Measurements from ENCODE around the gene PGAP3.

The PGAP3 gene

DNA sequence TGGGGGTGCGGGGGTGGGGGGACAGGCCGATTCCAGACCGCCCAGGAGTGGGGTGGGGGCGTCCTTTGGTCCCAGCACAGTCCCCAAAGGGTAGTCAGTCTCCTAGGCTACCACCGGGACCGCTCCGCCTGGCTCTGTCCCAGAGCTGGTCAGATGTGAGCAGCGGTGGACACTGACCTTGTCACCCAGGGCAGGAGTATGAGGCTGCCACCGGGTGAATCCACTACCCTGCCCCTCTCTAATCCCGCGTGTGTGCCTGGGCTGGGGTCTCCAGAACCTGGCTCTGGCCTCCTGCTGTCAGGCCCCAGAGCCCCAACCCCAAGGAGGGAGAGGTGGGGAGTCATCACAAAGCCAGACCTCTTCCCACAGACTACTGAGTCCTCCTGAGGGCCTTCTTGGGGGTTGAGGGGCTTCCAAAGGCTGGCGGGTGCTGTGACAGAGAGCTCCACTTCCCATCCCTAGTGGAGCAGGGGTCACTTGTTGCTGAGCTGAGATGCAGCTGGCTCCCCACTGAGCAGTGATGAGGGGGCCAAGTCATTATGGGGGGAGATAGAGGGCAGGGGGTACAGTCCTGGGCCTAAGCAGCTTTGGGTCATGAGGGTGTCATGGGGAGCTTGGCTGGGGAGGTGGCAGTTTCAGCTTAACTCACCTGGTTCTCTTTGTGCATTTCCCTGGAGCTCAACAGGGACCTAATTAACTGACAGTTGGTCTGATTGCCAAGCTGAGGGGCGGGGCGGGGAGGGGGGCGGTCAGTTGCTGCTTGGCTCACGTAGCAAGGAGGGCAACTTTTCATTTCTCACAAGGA, 59.9 kb downstream of the PGAP3 start:
- DNase-seq (ENCODE audit: low spot score), result no peak
- in situ Hi-C loops (cut with MboI; ENCODE audit: low sequenced_read_pairs, unreplicated experiment), result no loop called here
- TF ChIP-seq, protein P1, sequence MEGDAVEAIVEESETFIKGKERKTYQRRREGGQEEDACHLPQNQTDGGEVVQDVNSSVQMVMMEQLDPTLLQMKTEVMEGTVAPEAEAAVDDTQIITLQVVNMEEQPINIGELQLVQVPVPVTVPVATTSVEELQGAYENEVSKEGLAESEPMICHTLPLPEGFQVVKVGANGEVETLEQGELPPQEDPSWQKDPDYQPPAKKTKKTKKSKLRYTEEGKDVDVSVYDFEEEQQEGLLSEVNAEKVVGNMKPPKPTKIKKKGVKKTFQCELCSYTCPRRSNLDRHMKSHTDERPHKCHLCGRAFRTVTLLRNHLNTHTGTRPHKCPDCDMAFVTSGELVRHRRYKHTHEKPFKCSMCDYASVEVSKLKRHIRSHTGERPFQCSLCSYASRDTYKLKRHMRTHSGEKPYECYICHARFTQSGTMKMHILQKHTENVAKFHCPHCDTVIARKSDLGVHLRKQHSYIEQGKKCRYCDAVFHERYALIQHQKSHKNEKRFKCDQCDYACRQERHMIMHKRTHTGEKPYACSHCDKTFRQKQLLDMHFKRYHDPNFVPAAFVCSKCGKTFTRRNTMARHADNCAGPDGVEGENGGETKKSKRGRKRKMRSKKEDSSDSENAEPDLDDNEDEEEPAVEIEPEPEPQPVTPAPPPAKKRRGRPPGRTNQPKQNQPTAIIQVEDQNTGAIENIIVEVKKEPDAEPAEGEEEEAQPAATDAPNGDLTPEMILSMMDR (IDR thresholded peaks at IDR 0.05; ENCODE audit: borderline replicate concordance, control extremely low read depth, extremely low read depth, insufficient read depth, missing control alignments), result no peak

DNA sequence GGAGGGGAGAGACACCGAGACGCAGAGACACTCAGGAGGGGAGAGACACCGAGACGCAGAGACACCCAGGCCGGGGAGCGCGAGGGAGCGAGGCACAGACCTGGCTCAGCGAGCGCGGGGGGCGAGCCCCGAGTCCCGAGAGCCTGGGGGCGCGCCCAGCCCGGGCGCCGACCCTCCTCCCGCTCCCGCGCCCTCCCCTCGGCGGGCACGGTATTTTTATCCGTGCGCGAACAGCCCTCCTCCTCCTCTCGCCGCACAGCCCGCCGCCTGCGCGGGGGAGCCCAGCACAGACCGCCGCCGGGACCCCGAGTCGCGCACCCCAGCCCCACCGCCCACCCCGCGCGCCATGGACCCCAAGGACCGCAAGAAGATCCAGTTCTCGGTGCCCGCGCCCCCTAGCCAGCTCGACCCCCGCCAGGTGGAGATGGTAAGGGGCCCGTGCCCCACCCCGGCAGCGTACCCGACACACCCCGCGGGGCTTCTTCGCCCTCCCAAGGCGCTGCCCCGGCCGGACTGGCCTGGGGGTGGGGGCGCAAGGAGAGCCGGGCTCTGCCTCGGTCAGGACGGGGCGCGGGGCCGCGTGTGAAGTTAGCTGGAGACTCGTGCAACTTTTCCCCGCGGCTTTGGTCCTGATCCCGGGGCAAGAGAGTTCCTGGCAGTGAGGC, 60.7 kb downstream of the PGAP3 start:
- in situ Hi-C loops (cut with MboI; ENCODE audit: low sequenced_read_pairs, unreplicated experiment), result no loop called here
- TF ChIP-seq, protein P1 (IDR thresholded peaks at IDR 0.05; ENCODE audit: borderline replicate concordance, control extremely low read depth, extremely low read depth, insufficient read depth, missing control alignments), result no peak
- DNase-seq (ENCODE audit: low spot score), result no peak

DNA sequence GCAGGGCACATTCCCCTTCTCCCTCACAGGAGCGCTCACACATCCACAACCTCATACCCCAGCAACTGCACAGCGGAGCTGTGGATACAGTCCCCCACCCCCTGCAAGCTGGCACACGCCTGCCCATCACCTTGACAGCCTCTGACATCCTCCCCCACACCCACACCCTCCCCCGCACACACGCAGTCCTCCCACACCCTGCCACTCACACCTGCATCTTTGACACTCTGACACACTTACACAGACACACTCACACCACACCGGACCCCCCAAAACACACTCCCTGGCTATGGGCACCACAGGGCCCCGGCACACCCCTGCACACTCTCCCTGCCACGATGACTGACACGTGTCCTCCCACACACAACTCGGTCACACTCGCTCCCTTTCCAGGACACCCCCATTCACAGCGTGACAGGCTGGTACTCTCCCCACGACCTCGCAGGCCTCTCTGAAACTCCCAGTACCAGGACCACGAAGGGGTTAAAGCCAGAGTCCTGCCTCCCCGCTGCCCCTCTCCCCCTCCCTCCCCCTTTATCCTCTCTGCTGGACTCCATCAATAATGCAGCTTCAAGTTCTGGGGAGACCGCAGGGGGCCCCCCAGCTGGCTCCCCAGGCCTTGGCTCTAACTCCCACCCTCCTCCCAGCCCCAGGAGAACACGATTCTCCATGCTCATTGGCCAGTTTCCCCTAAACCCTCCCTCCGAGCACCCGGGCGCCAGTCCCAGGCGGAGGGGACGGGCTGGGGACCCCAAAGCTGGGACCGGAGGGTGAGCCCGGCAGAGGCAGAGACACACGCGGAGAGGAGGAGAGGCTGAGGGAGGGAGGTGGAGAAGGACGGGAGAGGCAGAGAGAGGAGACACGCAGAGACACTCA, 61.4 kb downstream of the PGAP3 start, which contains the start of gene PPP1R1B:
TSS of gene PPP1R1B (plus strand) at position 782 of the 876 bp plus-strand sequence. CDS start 441 bp downstream, outside the sequence.
- in situ Hi-C loops (cut with MboI; ENCODE audit: low sequenced_read_pairs, unreplicated experiment), result no loop called here
- TF ChIP-seq, protein P1 (IDR thresholded peaks at IDR 0.05; ENCODE audit: borderline replicate concordance, control extremely low read depth, extremely low read depth, insufficient read depth, missing control alignments), result no peak
- no peak for DNase-seq (ENCODE audit: low spot score)

DNA sequence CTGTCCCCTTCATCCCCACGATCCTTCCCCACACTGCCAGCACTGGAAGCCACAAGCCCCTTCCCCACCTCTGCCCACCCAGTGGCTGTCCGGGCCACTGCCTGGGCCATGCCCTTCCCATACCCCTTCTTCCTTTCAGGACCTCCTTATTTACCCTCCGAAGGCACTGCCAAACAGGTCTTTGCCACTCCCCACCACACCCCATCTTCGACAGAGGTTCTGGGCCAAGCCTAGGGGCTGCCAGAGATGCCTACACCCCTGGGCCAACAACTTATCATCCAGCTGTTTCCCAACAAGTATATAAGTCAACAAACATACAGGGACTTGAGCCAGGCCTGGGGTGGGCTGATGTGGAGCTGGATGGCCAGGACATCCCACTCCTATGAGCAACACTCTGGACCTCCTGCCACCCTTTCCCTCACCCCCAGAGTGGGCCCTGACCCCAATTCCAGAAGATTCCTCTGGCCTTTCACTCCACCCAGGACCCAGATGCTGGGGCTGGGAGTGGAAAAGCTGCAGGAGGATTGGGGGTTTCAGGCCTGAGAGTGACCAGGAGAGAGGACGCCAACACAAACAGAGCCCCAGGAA, 62.6 kb downstream of the PGAP3 start:
- no peak for DNase-seq (ENCODE audit: low spot score)
- TF ChIP-seq, protein P1 (IDR thresholded peaks at IDR 0.05; ENCODE audit: borderline replicate concordance, control extremely low read depth, extremely low read depth, insufficient read depth, missing control alignments), result no peak
- in situ Hi-C loops (cut with MboI; ENCODE audit: low sequenced_read_pairs, unreplicated experiment), result no loop called here

DNA sequence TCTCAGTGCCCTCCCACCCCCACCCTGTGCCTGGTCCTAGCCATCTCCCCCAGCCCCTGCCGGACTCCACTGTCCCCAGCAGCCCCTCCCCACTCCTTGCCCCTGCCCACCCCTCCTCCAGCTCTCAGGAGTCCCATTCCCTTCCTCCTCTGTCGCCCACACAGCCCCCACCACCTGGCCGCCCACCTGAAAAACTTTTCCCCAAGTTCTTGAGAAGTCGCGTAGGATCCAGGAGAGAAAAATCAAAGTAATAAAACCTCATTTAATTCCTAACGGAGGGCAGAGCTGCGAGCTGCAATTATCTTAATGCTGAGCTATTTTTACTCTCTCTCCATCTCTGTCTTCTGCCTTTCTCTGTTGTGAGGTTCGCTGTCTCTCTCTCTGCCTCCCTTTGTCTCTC, 63.5 kb downstream of the PGAP3 start:
- TF ChIP-seq, protein P1 (IDR thresholded peaks at IDR 0.05; ENCODE audit: borderline replicate concordance, control extremely low read depth, extremely low read depth, insufficient read depth, missing control alignments), result no peak
- no peak for DNase-seq (ENCODE audit: low spot score)
- in situ Hi-C loops (cut with MboI; ENCODE audit: low sequenced_read_pairs, unreplicated experiment), result no loop called here
